Measurements from ENCODE around the gene ALPG. TPM values are rescaled to one million over a fixed set of nuclear protein-coding genes. Genes with fewer than 3 reads are reported as not detected.
"Not testable (repeated sequence)": the region's sequence is repeated elsewhere in the genome, so short reads cannot be mapped to it uniquely, and the experiment has no call there.

Gene ALPG
- total RNA-seq, 1 donor from 2014 or later = not detected

DNA sequence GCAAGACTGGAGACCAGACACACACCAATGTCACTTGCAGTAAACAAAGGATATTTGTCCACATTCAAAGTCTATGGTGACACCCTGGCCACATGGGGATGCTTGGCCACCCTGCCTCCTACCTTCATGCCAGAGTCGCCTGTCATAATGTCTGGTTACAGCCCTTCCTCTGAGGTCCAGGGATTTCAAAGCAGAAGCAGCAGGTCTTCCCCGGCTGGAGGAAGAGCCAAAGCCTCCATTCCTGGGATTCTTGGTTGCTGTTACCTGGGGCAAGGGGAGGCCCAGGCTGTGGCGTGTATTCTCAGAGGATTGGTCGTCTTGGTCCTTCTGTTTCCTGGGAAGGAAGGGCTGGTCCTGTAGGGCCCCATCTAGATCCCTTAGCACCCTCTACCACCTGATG lies 30.4 kb upstream of the ALPG start:
- no peak for TF ChIP-seq CTCF (IDR thresholded peaks at IDR 0.05)
- Mint-ChIP-seq H3K27ac (ENCODE audit: unreplicated experiment) (no peak overlapping the region), H3K36me3 (ENCODE audit: unreplicated experiment) (no peaks in the 10 kb centered on the region), H3K4me1 (ENCODE audit: unreplicated experiment) (no peaks in the 10 kb centered on the region), H3K9me3 (ENCODE audit: unreplicated experiment) (no peaks in the 10 kb centered on the region), H3K27me3 (ENCODE audit: unreplicated experiment) (peaks cover 2% of the 10 kb centered on the region), H3K4me3 (ENCODE audit: unreplicated experiment) (no peak overlapping the region)
- DNase-seq (ENCODE audit: extremely low spot score, unreplicated experiment) = no peak

DNA sequence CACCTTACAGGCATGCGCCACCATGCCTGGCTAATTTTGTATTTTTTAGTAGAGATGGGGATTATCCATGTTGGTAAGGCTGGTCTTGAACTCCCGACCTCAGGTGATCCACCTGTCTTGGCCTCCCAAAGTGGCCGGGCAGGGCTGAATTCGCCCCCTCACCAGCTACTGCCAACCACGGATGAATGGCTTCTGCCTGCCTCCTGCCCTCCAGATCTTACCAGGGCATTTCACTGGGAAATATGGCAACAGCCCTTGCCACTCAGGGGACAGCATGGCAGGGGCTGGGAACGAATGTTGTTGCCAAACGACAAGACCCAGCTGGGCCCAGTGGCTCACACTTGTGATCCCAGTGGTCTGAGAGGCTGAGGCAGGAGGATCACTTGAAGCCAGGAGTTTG lies 29.9 kb upstream of the ALPG start:
- no peak for DNase-seq (ENCODE audit: extremely low spot score, unreplicated experiment)

GRCh38 chr2:232377319-232377718 lies 29.3 kb upstream of the ALPG start:
- H3K9me3 Mint-ChIP-seq (ENCODE audit: unreplicated experiment) = no peaks in the 10 kb centered on the region
- peaks cover 2% of the 10 kb centered on the region for H3K27me3 Mint-ChIP-seq (ENCODE audit: unreplicated experiment)
- no peak for DNase-seq (ENCODE audit: extremely low spot score, unreplicated experiment)
- H3K4me3 Mint-ChIP-seq (ENCODE audit: unreplicated experiment) = no peak overlapping the region
- peaks cover 3% of the 10 kb centered on the region for H3K4me1 Mint-ChIP-seq (ENCODE audit: unreplicated experiment)
- no peak for TF ChIP-seq CTCF (IDR thresholded peaks at IDR 0.05)
- H3K27ac Mint-ChIP-seq (ENCODE audit: unreplicated experiment) = no peak overlapping the region
- no peaks in the 10 kb centered on the region for H3K36me3 Mint-ChIP-seq (ENCODE audit: unreplicated experiment)

More for the DNA sequence above, 29.9 kb upstream of the ALPG start:
- no peak for TF ChIP-seq CTCF (IDR thresholded peaks at IDR 0.05)
- H3K27ac Mint-ChIP-seq (ENCODE audit: unreplicated experiment) = no peak overlapping the region
- no peaks in the 10 kb centered on the region for H3K9me3 Mint-ChIP-seq (ENCODE audit: unreplicated experiment)
- H3K27me3 Mint-ChIP-seq (ENCODE audit: unreplicated experiment) = peaks cover 2% of the 10 kb centered on the region
- no peak overlapping the region for H3K4me3 Mint-ChIP-seq (ENCODE audit: unreplicated experiment)
- no peaks in the 10 kb centered on the region for H3K4me1 Mint-ChIP-seq (ENCODE audit: unreplicated experiment)
- no peaks in the 10 kb centered on the region for H3K36me3 Mint-ChIP-seq (ENCODE audit: unreplicated experiment)

DNA sequence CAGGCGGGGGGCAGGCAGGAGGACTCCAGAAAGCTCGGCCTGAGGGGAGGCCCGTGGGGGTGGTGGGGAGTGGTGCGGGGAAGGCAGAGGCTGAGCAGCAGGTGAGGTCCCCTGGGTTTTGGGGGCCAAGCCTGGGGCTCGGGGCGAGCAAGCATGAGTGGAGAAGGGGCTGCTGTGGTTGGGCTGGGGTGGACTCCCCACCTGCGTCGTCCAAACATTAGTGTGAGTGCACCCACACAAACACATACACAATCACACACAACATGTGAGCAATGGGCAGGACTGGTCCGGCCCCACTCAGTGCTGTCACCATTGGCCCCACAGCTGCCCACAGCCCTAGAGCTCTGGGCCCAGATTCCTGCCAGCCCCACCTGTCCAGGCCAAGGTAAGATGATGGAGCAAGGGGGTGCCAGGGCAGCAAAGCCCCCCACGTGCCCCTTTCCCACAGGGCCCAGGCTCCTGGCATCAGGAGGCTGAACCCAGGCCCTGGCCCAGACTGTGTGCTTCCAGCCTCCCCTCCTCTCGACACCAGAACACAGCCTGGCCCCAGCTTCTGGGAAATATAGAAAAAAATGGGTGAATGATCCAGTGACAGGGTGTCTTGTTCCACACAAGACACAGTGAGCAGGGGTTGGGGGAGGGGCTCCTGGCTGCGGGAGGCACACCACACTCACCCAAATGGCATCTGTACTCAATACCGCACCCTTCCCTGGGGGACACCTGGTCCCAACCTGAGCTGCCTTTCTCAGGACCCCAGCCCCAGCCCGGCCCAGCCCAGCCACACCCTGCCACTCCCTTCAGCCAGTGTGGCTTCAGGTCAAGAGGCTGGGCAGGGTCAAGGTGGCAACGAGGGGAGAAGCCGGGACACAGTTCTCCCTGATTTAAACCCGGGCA lies 28.6 kb upstream of the ALPG start:
- H3K4me3 Mint-ChIP-seq (ENCODE audit: unreplicated experiment) = no peak overlapping the region
- H3K27ac Mint-ChIP-seq (ENCODE audit: unreplicated experiment) = no peak overlapping the region
- H3K27me3 Mint-ChIP-seq (ENCODE audit: unreplicated experiment) = peaks cover 2% of the 10 kb centered on the region
- DNase-seq (ENCODE audit: extremely low spot score, unreplicated experiment) = no peak
- peaks cover 6% of the 10 kb centered on the region for H3K4me1 Mint-ChIP-seq (ENCODE audit: unreplicated experiment)
- no peaks in the 10 kb centered on the region for H3K9me3 Mint-ChIP-seq (ENCODE audit: unreplicated experiment)
- no peak for TF ChIP-seq CTCF (IDR thresholded peaks at IDR 0.05)
- no peaks in the 10 kb centered on the region for H3K36me3 Mint-ChIP-seq (ENCODE audit: unreplicated experiment)

DNA sequence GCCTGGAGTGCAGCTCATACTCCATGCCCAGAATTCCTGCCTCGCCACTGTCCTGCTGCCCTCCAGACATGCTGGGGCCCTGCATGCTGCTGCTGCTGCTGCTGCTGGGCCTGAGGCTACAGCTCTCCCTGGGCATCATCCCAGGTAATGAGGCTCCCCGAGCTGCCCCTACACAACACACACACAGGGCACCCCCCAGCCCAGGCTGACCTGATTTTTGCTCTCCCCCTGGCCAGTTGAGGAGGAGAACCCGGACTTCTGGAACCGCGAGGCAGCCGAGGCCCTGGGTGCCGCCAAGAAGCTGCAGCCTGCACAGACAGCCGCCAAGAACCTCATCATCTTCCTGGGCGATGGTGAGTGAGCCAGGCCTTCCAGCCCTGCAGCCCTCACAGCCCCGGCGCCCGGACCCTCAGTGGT lies 27.9 kb upstream of the ALPG start, which contains the start of gene ALPP:
ALPP (plus strand) TSS at position 17 of the 417 bp plus-strand sequence; CDS start at position 69, 52 bp downstream.
- not testable (repeated sequence) for DNase-seq (ENCODE audit: extremely low spot score, unreplicated experiment); H3K27me3 Mint-ChIP-seq (ENCODE audit: unreplicated experiment); H3K4me3 Mint-ChIP-seq (ENCODE audit: unreplicated experiment); H3K4me1 Mint-ChIP-seq (ENCODE audit: unreplicated experiment); H3K9me3 Mint-ChIP-seq (ENCODE audit: unreplicated experiment); H3K27ac Mint-ChIP-seq (ENCODE audit: unreplicated experiment); H3K36me3 Mint-ChIP-seq (ENCODE audit: unreplicated experiment)

GRCh38 chr2:232379610-232380590 lies 26.7 kb upstream of the ALPG start:
- not testable (repeated sequence) for H3K9me3 Mint-ChIP-seq (ENCODE audit: unreplicated experiment); H3K4me3 Mint-ChIP-seq (ENCODE audit: unreplicated experiment); H3K27ac Mint-ChIP-seq (ENCODE audit: unreplicated experiment); H3K27me3 Mint-ChIP-seq (ENCODE audit: unreplicated experiment); DNase-seq (ENCODE audit: extremely low spot score, unreplicated experiment); H3K36me3 Mint-ChIP-seq (ENCODE audit: unreplicated experiment)
- peaks cover 13% of the 10 kb centered on the region for H3K4me1 Mint-ChIP-seq (ENCODE audit: unreplicated experiment)

GRCh38 chr2:232381204-232382031 lies 25.2 kb upstream of the ALPG start:
- H3K9me3 Mint-ChIP-seq (ENCODE audit: unreplicated experiment); DNase-seq (ENCODE audit: extremely low spot score, unreplicated experiment); H3K36me3 Mint-ChIP-seq (ENCODE audit: unreplicated experiment); H3K4me3 Mint-ChIP-seq (ENCODE audit: unreplicated experiment); H3K27me3 Mint-ChIP-seq (ENCODE audit: unreplicated experiment); H3K27ac Mint-ChIP-seq (ENCODE audit: unreplicated experiment): not testable (repeated sequence)
- peaks cover 28% of the 10 kb centered on the region for H3K4me1 Mint-ChIP-seq (ENCODE audit: unreplicated experiment)

Data from osteocyte (in vitro differentiated cells).